Naive thymus-derived CD4-positive, alpha-beta T cell (primary cell): ENCODE data around the gene ZNF157. TPM values are rescaled to one million over a fixed set of nuclear protein-coding genes. Genes with fewer than 3 reads are reported as not detected.
A peak's percentile ranks its signal among the peaks of the same experiment; 100 is the strongest.

Experiments
- ATAC-seq: fragments of 150-1000 bp; cut with Tn5 transposase; 2 replicates; pipeline ENCODE4 v1.10.0; 2021; ENCODE audit warnings: mild to moderate bottlenecking, moderate library complexity
- CTCF ChIA-PET: fragments of 350-600 bp; sonication (Branson Sonifier 250); formaldehyde crosslinking; loops from one replicate; lab custom pipeline; 2021; ENCODE audit warnings: antibody characterized with exemption; lab: Charles Lee
- POLR2A ChIA-PET: fragments of 350-600 bp; sonication (Branson Sonifier 250); formaldehyde crosslinking; loops from one replicate; lab custom pipeline; 2021; ENCODE audit warnings: antibody characterized with exemption, inconsistent platforms; lab: Charles Lee
- DNase-seq, 9 donors: peaks; one replicate each; pipeline versions ENCODE4 v3.0.0 to v3.0.0-alpha.2; 2020 to 2022; ENCODE audit warnings: mixed read lengths in 1 of 9
- H3K27ac ChIP-seq: one replicate; pipeline ENCODE4 v1.7.0; 2013; ENCODE audit warnings: mild to moderate bottlenecking, low read depth, low read length, moderate library complexity
- H3K27me3 ChIP-seq, 2 donors: one replicate each; pipeline ENCODE4 v1.7.0; 2013; ENCODE audit warnings: low read length in 2 of 2, mild to moderate bottlenecking in 2 of 2, moderate library complexity in 2 of 2; ENCODE audit not compliant: control insufficient read depth in 2 of 2, insufficient read depth in 2 of 2
- H3K36me3 ChIP-seq, 3 experiments: 1 replicate in 2 of 3; 2 replicates in 1 of 3; pipeline ENCODE4 v1.7.0; 2013; ENCODE audit warnings: low read length in 3 of 3, mild to moderate bottlenecking in 3 of 3, moderate library complexity in 1 of 3; ENCODE audit not compliant: insufficient read depth in 3 of 3, control insufficient read depth in 2 of 3
- H3K4me1 ChIP-seq, 2 donors: one replicate each; pipeline ENCODE4 v1.7.0; 2013; ENCODE audit warnings: low read length in 2 of 2, mild to moderate bottlenecking in 2 of 2, moderate library complexity in 1 of 2; ENCODE audit not compliant: control insufficient read depth in 2 of 2, insufficient read depth in 2 of 2
- H3K4me3 ChIP-seq: 2 replicates; pipeline ENCODE4 v1.7.0; 2013; ENCODE audit warnings: mild to moderate bottlenecking, low read length
- H3K9me3 ChIP-seq, 3 experiments: 1 replicate in 2 of 3; 2 replicates in 1 of 3; pipeline ENCODE4 v1.7.0; 2013; ENCODE audit warnings: low read length in 3 of 3; ENCODE audit not compliant: control insufficient read depth in 2 of 3
- H3K27ac Mint-ChIP-seq, 9 donors: one replicate each; pipeline ENCODE4 v1.8.0; 2020 to 2022; ENCODE audit warnings: mixed read lengths in 9 of 9, mild to moderate bottlenecking in 8 of 9, moderate library complexity in 5 of 9, inconsistent platforms in 2 of 9
- H3K27me3 Mint-ChIP-seq, 5 donors: one replicate each; pipeline ENCODE4 v1.8.0; 2021 to 2022; ENCODE audit warnings: mixed read lengths in 5 of 5, mild to moderate bottlenecking in 1 of 5
- H3K36me3 Mint-ChIP-seq, 5 donors: one replicate each; pipeline ENCODE4 v1.8.0; 2020 to 2022; ENCODE audit warnings: mixed read lengths in 5 of 5, mild to moderate bottlenecking in 3 of 5, inconsistent platforms in 1 of 5
- H3K4me1 Mint-ChIP-seq, 7 donors: one replicate each; pipeline ENCODE4 v1.8.0; 2020 to 2022; ENCODE audit warnings: mixed read lengths in 7 of 7, mild to moderate bottlenecking in 3 of 7, inconsistent platforms in 1 of 7
- H3K4me3 Mint-ChIP-seq, 10 donors: one replicate each; pipeline ENCODE4 v1.8.0; 2020 to 2022; ENCODE audit warnings: mild to moderate bottlenecking in 10 of 10, mixed read lengths in 10 of 10, moderate library complexity in 6 of 10, inconsistent platforms in 2 of 10
- H3K9me3 Mint-ChIP-seq, 11 donors: one replicate each; pipeline ENCODE4 v1.8.0; 2020 to 2022; ENCODE audit warnings: mixed read lengths in 11 of 11, mild to moderate bottlenecking in 4 of 11, inconsistent platforms in 1 of 11, moderate library complexity in 1 of 11
- intact Hi-C, 2 donors: fragments of 100-400 bp; cut with micrococcal nuclease; formaldehyde crosslinking; loops; one replicate each; pipeline ENCODE4 v1.15.1; 2023
- polyA plus RNA-seq, 2 donors: library from polyadenylated mRNA; unstranded; fragments of 300-500 nt; fragmentation: Illumina TruSeq; gene quantifications; one replicate each; pipeline ENCODE4 v1.2.3, GENCODE V29; 2021
- total RNA-seq, 6 experiments: library from RNA in 5 of 6; stranded (reverse) in 5 of 6; gene quantifications; 1 replicate in 5 of 6; 2 replicates in 1 of 6; pipeline ENCODE4 v1.2.3 and lab custom pipeline; 2021 to 2026

Gene ZNF157
- total and polyA plus RNA-seq, 7 experiments from 2014 or later = 0.21 to 2.4 (median 0.96) TPM

GRCh38 chrX:47358387-47359065, 11.9 kb upstream of the ZNF157 start:
- Mint-ChIP-seq H3K4me3 (peak overlapping the region; percentile 46 to 86 (median 71)), H3K9me3 (peaks cover 0 to 2% (median 0%) of the 10 kb centered on the region in 11 donors), H3K36me3 (peaks cover 0 to 5% (median 0%) of the 10 kb centered on the region in 5 donors), H3K27ac (peak overlapping the region; percentile 66 to 94 (median 88)), H3K4me1 (peaks cover 5 to 37% (median 20%) of the 10 kb centered on the region in 7 donors), H3K27me3 (no peaks in the 10 kb centered on the region)
- no peak overlapping the region for H3K4me3 ChIP-seq
- ChIA-PET POLR2A (interaction anchor here (0.9 kb wide), 1 partner anchor 265 kb away, joined by 3 read pairs; no protein-coding TSS in a partner anchor), CTCF (interaction anchor here (0.6 to 1.2 kb wide), 3 partner anchors 8 to 213 kb away, joined by 3 read pairs; no protein-coding TSS in a partner anchor)
- H3K27me3 ChIP-seq = no peaks in the 10 kb centered on the region
- intact Hi-C loops = loop anchor here in 1 of 2 donors (1.0 kb wide), 1 partner anchor 8 kb away; no protein-coding TSS in a partner anchor
- peak in 7 of 9 donors; percentile 25 to 64 (median 58) for DNase-seq
- no peaks in the 10 kb centered on the region for H3K9me3 ChIP-seq
- H3K27ac ChIP-seq = peak overlapping the region; percentile 40
- H3K36me3 ChIP-seq = no peaks in the 10 kb centered on the region
- no peak for ATAC-seq
- H3K4me1 ChIP-seq = peaks cover 6 to 9% of the 10 kb centered on the region in 2 donors

GRCh38 chrX:47360423-47361179, 9.8 kb upstream of the ZNF157 start:
- Mint-ChIP-seq H3K27ac (no peak overlapping the region), H3K36me3 (peaks cover 0 to 5% (median 0%) of the 10 kb centered on the region in 5 donors), H3K27me3 (no peaks in the 10 kb centered on the region), H3K4me3 (peak overlapping the region in 1 of 10 donors; percentile 12), H3K9me3 (peaks cover 0 to 2% (median 0%) of the 10 kb centered on the region in 11 donors), H3K4me1 (peaks cover 5 to 37% (median 20%) of the 10 kb centered on the region in 7 donors)
- Histone ChIP-seq H3K27me3 (no peaks in the 10 kb centered on the region), H3K36me3 (no peaks in the 10 kb centered on the region), H3K27ac (no peak overlapping the region), H3K9me3 (no peaks in the 10 kb centered on the region), H3K4me1 (peaks cover 6 to 9% of the 10 kb centered on the region in 2 donors), H3K4me3 (no peak overlapping the region)
- no peak for DNase-seq
- no peak for ATAC-seq
- intact Hi-C loops = loop anchor here in 1 of 2 donors (10.0 kb wide), 1 partner anchor 294 kb away; the partner anchor contains the start of genes ELK1 and UXT
- POLR2A ChIA-PET = interaction anchor here (0.9 kb wide), 1 partner anchor 17 kb away, joined by 3 read pairs; no protein-coding TSS in a partner anchor
- CTCF ChIA-PET = no interaction called here

- Histone ChIP-seq H3K27me3 (no peaks in the 10 kb centered on the region), H3K4me3 (no peak overlapping the region), H3K9me3 (no peaks in the 10 kb centered on the region), H3K4me1 (peaks cover 6 to 9% of the 10 kb centered on the region in 2 donors), H3K27ac (no peak overlapping the region), H3K36me3 (no peaks in the 10 kb centered on the region)
- Mint-ChIP-seq H3K4me1 (peaks cover 10 to 48% (median 30%) of the 10 kb centered on the region in 7 donors), H3K9me3 (peaks cover 0 to 1% (median 0%) of the 10 kb centered on the region in 11 donors), H3K27me3 (no peaks in the 10 kb centered on the region), H3K27ac (peak overlapping the region in 4 of 9 donors; percentile 15 to 40 (median 31)), H3K36me3 (peaks cover 0 to 5% (median 0%) of the 10 kb centered on the region in 5 donors), H3K4me3 (peak overlapping the region in 5 of 10 donors; percentile 3 to 29 (median 24))
- DNase-seq (peak in 3 of 9 donors; percentile 8 to 16 (median 10)), ATAC-seq (peak; percentile 75)
- CTCF ChIA-PET = no interaction called here
- POLR2A ChIA-PET = interaction anchor here (0.6 to 0.8 kb wide), 3 partner anchors 15 to 268 kb away, joined by 3 to 5 read pairs (median 4); partner anchors contain the start of gene CFP
- intact Hi-C loops = loop anchor here in 1 of 2 donors (10.0 kb wide), 1 partner anchor 293 kb away; the partner anchor contains the start of genes ELK1 and UXT
Observed at GRCh38 chrX:47361538-47362511, 8.6 kb upstream of the ZNF157 start.

DNA sequence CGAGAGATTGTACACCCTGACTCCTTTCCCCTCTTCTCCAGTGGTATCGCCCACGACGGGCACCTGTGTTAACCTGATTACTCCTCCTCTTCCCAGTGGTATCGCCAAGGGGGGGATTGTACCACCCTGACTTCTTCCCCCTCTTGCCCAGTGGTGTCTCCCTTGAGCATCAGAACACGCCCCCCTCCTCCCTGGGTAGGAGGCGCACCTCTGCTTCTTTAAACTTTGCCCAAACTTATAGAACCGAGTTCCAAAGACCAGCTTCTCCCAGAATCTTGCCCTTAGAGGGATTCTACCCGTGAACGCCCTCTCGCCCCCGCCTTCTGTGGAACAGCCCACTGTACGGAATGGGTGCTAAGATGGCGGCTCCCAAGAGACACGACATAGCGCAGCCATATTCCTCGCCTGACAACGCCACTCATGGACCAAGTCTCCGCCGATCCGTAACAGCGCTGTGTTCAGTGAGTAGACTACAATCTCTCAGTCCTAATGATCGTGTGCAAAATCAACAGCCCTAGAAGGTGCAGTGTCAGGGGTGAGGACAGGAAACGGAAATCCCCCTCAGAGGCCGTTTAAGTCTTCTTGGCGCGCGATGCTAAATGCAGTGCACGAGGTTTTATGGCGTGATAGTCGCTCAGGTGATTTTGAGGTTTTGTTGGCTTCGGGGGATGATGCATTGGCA, 4.2 kb upstream of the ZNF157 start:
- peak overlapping the region; percentile 86 to 96 (median 92) for H3K27ac Mint-ChIP-seq
- H3K4me1 Mint-ChIP-seq = peaks cover 8 to 36% (median 23%) of the 10 kb centered on the region in 7 donors
- H3K9me3 Mint-ChIP-seq = peaks cover 0 to 1% (median 0%) of the 10 kb centered on the region in 11 donors
- ChIA-PET POLR2A (interaction anchor here (1.0 kb wide), 2 partner anchors 148 to 1903 kb away, joined by 3 read pairs; no protein-coding TSS in a partner anchor), CTCF (no interaction called here)
- Histone ChIP-seq H3K4me1 (no peaks in the 10 kb centered on the region), H3K4me3 (peak overlapping the region; percentile 61), H3K27me3 (no peaks in the 10 kb centered on the region), H3K9me3 (no peaks in the 10 kb centered on the region), H3K36me3 (no peaks in the 10 kb centered on the region), H3K27ac (peak overlapping the region; percentile 74)
- DNase-seq (peak; percentile 40 to 81 (median 75)), ATAC-seq (peak; percentile 86)
- H3K4me3 Mint-ChIP-seq = peak overlapping the region; percentile 87 to 96 (median 90)
- no peaks in the 10 kb centered on the region for H3K27me3 Mint-ChIP-seq
- intact Hi-C loops = loop anchor here (1.0 to 10.0 kb wide), 8 partner anchors 8 to 289 kb away; partner anchors contain the start of genes CDK16 (in 2 of the 2), UBA1 (in 2 of the 2), ARAF (in 1 of the 2) and ELK1 (in 1 of the 2)
- H3K36me3 Mint-ChIP-seq = no peaks in the 10 kb centered on the region

GRCh38 chrX:47373198-47373597, 2.8 kb downstream of the ZNF157 start:
- intact Hi-C loops = no loop called here
- H3K36me3 Mint-ChIP-seq = peaks cover 0 to 5% (median 3%) of the 10 kb centered on the region in 5 donors
- H3K27ac ChIP-seq = no peak overlapping the region
- peaks cover 0 to 7% (median 5%) of the 10 kb centered on the region in 7 donors for H3K4me1 Mint-ChIP-seq
- H3K4me1 ChIP-seq = no peaks in the 10 kb centered on the region
- H3K36me3 ChIP-seq = no peaks in the 10 kb centered on the region
- H3K9me3 ChIP-seq = no peaks in the 10 kb centered on the region
- peak overlapping the region in 5 of 9 donors; percentile 29 to 77 (median 32) for H3K27ac Mint-ChIP-seq
- CTCF ChIA-PET = no interaction called here
- no peak for ATAC-seq
- no peak overlapping the region for H3K4me3 ChIP-seq
- POLR2A ChIA-PET = no interaction called here
- no peak overlapping the region for H3K4me3 Mint-ChIP-seq
- no peaks in the 10 kb centered on the region for H3K9me3 Mint-ChIP-seq
- DNase-seq = no peak
- H3K27me3 ChIP-seq = no peaks in the 10 kb centered on the region
- H3K27me3 Mint-ChIP-seq = no peaks in the 10 kb centered on the region
